Cardiac fibroblast (primary cell): ENCODE data around the gene CTBP1.

Experiments
- DNase-seq, 2 donors: peaks; one replicate each; pipeline versions ENCODE4 v3.0.0 to v3.0.0-alpha.2; 2010; ENCODE audit warnings: low read depth in 2 of 2
- H3K4me3 ChIP-seq, 2 donors: replicated peaks in 1 of 2; 1 replicate in 1 of 2; 2 replicates in 1 of 2; pipeline ENCODE4 v1.5.1; 2011; ENCODE audit warnings: low read depth in 2 of 2, low read length in 2 of 2, mild to moderate bottlenecking in 2 of 2, moderate library complexity in 1 of 2
- TF ChIP-seq, protein P1 (sequence below): IDR thresholded peaks from one replicate; pipeline ENCODE4 v1.5.1; 2011; ENCODE audit warnings: low read depth, mild to moderate bottlenecking, low read length, inconsistent platforms

CTBP1 gene

DNA sequence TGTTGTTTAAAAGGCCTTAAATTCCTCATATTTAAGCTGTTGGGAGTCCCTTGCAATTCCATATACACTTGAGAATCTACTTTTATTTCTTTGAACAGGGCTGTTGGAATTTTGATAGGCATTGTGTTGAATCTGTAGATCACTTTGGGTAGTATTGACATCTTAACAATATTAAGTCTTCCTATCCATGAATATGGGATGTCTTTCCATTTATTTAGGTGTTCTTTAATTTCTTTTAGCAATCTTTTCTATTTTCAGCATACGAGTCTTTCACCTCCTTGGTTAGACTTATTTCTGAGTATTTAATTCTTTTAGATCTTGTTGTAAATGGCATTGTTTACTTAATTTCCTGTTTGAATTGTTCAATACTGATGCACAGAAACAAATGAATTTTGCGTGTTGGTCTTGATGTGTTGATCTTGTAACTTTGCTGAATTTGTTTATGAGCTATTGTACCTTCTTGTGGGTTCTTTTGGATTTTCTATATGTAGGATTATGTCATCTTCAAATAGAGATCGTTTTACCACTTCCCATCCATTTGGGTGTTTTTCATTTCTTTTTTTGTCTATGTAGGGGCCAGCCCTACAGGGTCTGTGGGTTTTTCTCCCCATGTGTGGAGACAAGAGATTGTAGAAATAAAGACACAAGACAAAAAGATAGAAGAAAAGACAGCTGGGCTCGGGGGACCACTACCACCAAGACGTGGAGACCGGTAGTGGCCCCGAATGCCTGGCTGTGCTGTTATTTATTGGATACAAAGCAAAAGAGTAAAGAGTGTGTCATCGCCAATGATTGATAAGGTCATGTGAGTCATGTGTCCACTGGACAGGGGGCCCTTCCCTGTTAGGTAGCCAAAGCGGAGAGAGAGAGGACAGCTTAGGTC is 18.2 kb upstream of the CTBP1 start:
- TF ChIP-seq, protein P1, sequence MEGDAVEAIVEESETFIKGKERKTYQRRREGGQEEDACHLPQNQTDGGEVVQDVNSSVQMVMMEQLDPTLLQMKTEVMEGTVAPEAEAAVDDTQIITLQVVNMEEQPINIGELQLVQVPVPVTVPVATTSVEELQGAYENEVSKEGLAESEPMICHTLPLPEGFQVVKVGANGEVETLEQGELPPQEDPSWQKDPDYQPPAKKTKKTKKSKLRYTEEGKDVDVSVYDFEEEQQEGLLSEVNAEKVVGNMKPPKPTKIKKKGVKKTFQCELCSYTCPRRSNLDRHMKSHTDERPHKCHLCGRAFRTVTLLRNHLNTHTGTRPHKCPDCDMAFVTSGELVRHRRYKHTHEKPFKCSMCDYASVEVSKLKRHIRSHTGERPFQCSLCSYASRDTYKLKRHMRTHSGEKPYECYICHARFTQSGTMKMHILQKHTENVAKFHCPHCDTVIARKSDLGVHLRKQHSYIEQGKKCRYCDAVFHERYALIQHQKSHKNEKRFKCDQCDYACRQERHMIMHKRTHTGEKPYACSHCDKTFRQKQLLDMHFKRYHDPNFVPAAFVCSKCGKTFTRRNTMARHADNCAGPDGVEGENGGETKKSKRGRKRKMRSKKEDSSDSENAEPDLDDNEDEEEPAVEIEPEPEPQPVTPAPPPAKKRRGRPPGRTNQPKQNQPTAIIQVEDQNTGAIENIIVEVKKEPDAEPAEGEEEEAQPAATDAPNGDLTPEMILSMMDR = no peak
- H3K4me3 ChIP-seq = no peak overlapping the region

DNA sequence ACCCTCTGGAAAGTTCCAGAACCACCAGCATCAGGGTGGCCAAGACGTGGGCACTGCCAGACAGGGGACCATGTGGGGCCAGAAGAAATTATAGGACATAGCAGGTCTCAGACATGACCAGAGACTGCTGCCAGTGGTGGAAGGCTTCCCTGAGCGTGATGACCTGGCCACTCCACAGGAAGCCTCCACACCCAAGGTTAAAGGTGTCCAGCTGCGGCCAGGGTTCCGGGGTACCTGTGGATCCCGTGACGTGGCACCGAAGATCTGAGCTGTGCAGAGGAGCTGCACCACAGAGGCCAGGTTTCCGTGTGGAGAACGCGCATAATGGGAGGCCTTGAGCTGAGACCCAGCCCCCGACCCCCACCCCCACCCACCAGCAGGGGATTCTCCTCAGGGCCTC is 16.4 kb upstream of the CTBP1 start:
- no peak overlapping the region for H3K4me3 ChIP-seq
- no peak for DNase-seq
- TF ChIP-seq, protein P1 = no peak

More for the DNA sequence above, 18.2 kb upstream of the CTBP1 start:
- DNase-seq = no peak

DNA sequence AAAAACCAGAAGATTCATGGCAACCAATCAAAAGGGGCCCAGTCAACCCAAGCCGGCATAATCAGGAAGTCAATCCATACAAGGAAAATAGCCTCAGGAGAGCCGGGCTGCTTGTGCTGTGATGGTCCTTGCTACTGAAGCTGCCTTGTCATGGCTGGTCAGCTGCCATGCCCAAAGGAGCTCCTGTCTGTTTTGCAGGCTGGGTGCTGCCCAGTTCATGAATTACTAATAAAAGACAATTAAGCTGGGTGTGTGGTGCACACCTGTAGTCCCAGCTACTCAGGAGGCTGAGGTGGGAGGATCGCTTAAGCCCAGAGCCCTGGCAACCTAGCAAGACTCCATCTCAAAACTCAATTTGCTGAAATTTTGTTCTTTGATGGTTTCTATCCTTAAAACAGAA is 16.0 kb upstream of the CTBP1 start:
- DNase-seq = no peak
- TF ChIP-seq, protein P1 = no peak

DNA sequence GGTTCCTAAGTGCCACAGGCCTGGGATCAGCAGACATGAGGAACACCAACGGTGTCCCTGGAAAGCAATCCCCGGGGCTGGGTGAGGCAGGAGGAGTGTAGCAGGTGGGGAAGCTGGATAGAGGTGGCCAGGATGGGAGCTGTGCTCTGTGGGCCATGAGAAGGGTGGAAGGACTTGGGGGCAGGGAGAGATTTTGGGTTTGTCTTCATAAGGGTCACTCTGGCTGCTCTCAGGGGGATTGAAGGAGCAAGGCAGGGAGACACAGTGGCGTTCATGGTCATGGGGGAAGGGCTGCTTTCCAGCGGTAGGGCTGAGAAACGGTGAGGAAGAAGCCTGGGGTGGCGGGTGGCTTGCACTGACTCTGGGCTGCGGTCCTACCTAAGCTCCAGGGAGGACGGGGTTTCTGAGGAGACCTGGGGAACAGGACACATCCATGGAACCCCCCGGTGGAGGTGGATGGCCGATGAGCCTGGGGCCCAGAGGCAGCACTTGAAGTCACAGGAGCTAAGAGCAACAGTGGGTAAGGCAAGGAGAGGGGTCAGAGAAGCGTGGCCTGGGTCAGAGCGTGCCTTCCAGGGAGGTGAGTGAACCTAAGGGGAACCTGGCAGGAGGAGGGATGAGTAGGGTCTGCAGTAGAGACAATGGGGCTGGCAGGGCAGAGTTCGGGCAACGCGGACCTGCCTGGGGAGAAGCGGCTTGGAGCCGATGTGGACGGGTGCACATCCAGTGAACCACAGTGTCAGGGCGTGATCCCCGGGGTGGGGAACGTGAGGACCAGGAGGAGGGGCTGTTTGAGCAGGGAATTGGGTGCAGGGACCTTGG is 12.4 kb upstream of the CTBP1 start:
- no peak for DNase-seq
- no peak overlapping the region for H3K4me3 ChIP-seq
- TF ChIP-seq, protein P1 = no peak

More for the DNA sequence above, 16.0 kb upstream of the CTBP1 start:
- no peak overlapping the region for H3K4me3 ChIP-seq

DNA sequence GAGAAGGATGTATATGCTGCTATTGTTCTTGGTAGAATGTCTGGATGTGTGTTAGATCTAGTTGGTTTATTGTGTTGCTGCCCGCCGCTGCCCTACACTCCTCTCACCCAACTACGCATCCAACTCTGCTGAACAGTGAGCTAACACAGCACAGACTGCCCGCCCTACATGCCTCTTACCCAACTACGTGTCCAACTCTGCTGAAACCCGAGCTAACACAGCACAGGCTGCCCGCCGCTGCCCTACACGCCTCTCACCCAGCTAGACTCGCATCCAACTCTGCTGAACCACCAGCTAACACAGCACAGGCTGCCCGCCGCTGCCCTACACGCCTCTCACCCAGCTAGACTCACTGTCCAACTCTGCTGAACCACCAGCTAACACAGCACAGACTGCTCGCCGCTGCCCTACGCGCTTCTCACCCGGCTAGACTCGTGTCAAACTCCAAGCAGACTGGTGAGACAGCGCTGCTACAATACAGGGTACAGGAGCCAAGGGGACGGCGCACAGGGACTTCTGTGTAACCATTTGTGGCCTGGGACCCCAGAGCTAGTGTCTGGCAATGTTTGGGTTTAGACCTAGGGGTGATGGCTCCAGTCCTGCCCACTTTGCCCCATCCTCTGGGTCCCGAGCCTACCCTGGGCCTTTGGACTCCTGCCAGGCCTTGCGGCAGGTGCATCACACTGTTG is 11.6 kb upstream of the CTBP1 start:
- TF ChIP-seq, protein P1 = no peak
- H3K4me3 ChIP-seq = no peak overlapping the region
- no peak for DNase-seq

DNA sequence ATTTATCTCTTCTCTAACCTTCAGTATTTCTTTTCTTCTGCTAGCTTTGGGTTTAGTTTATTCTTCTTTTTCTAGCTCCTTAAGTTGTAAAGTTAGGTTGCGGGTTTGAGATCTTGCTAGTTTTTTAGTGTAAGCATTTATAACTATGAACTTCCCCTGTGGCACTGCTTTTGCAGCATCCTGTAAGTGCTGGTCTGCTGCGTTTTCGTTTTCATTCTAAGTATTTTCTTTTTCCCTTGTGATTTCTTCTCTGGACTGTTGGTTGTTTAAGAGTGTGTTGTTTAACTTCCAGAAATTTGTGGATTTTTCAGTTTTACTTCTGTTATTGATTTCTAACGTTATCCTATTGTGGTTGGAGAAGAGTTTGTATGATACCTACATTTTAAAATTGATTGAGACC is 11.0 kb upstream of the CTBP1 start:
- TF ChIP-seq, protein P1 = no peak
- DNase-seq = no peak

More for the DNA sequence above, 11.0 kb upstream of the CTBP1 start:
- H3K4me3 ChIP-seq = no peak overlapping the region
